ENCODE data around the gene MYO1D. TPM values are rescaled to one million over a fixed set of nuclear protein-coding genes. Genes with fewer than 3 reads are reported as not detected.

Gene MYO1D
- total RNA-seq, 1 experiment from 2014 or later, result 35.7 TPM

DNA sequence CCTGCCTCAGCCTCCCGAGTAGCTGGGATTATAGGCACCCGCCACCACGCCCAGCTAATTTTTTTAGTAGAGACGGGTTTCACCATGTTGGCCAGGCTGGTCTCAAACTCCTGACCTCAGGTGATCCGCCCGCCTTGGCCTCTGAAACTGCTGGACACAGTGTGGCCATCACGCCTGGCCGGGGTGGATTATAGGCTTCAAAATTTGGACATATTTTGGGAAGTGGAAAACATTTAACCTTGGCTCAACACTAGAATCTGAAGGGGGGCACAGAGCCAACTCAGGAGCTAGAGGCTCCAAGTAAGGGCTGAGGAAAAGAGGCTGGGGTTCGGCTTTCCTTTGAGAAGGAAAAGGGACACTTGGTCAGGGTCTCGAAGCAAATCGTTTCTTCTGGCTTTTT, 392.3 kb downstream of the MYO1D start:
- BruUV-seq (replicated peaks), result no TSS peak
- RAD21 ChIA-PET (ENCODE audit: low non-redundant PET in 1 of 2, low total read pairs in 2 of 2, uncharacterized antibody in 2 of 2, unreplicated experiment in 2 of 2), result no interaction called here
- Histone ChIP-seq H3K36me3 (ENCODE audit: control insufficient read depth in 1 of 2, insufficient read depth in 2 of 2, low read length in 2 of 2) (peaks cover 25 to 31% of the 10 kb centered on the region in 2 experiments; a peak in 3 of 4 replicates), H3K27me3 (ENCODE audit: insufficient read depth, low read length) (no peaks in the 10 kb centered on the region), H2AFZ (ENCODE audit: low read depth, low read length, poor library complexity, severe bottlenecking) (no peak overlapping the region), H3K4me3 (replicated peaks in 1 of 2; ENCODE audit: low read depth in 1 of 2, low read length in 2 of 2) (no peak overlapping the region), H4K20me1 (ENCODE audit: insufficient read depth) (no peaks in the 10 kb centered on the region), H3K27ac (ENCODE audit: low read depth, low read length) (no peak overlapping the region), H3K9me3 (ENCODE audit: control insufficient read depth in 1 of 2, insufficient read depth in 1 of 2, low read depth in 1 of 2, low read length in 2 of 2) (no peaks in the 10 kb centered on the region), H3K4me1 (ENCODE audit: control insufficient read depth in 1 of 2, insufficient read depth in 2 of 2, low read length in 2 of 2) (peaks cover 6 to 18% of the 10 kb centered on the region in 2 experiments), H3K4me2 (ENCODE audit: low read length) (no peak overlapping the region), H3K9ac (ENCODE audit: low read length) (no peak overlapping the region), H3K9me2 (ENCODE audit: insufficient read depth) (no peaks in the 10 kb centered on the region), H3K79me2 (ENCODE audit: insufficient read depth, low read length) (no peaks in the 10 kb centered on the region)
- TF ChIP-seq SIN3A (IDR thresholded peaks at IDR 0.05; ENCODE audit: low read depth), result no peak
- no peak for TF ChIP-seq FOSL1 (IDR thresholded peaks at IDR 0.05; ENCODE audit: low read depth)
- TF ChIP-seq, protein P1, sequence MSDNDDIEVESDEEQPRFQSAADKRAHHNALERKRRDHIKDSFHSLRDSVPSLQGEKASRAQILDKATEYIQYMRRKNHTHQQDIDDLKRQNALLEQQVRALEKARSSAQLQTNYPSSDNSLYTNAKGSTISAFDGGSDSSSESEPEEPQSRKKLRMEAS (IDR thresholded peaks at IDR 0.05), result no peak
- TF ChIP-seq JUND (IDR thresholded peaks at IDR 0.05), result no peak
- intact Hi-C loops (cut with micrococcal nuclease), result loop anchor here (5.0 kb wide), 1 partner anchor 128 kb away; no protein-coding TSS in a partner anchor
- no peak for ATAC-seq
- POLR2A ChIA-PET, result no interaction called here
- DNase-seq (ENCODE audit: low read depth, low spot score), result no peak
- CTCF ChIA-PET, result interaction anchor here (0.7 to 2.5 kb wide), 3 partner anchors 11 to 46 kb away, joined by 3 to 9 read pairs (median 4); no protein-coding TSS in a partner anchor

DNA sequence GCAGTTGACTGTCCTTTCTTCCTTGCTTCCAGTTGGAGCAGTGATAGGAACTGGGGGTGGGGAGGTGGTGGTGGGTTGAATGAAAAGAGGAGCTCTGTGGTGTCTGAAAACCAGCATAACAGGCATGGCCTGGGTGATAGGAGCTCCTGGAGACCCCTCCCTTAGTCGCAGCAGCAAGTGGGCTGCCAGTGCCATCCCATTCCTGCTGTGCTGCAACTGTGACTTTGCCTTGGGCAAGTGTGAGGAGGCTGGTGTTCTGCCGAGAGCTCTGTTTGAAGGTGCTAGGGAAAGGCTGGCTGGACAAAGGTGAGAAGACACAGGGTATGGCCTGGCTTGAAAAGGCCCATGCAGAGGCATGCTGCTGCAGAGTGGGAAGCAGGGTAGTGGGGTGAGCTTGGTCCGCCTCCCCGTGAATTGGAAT, 392.9 kb downstream of the MYO1D start:
- Histone ChIP-seq H3K9me2 (ENCODE audit: insufficient read depth) (no peaks in the 10 kb centered on the region), H4K20me1 (ENCODE audit: insufficient read depth) (no peaks in the 10 kb centered on the region), H3K4me2 (ENCODE audit: low read length) (no peak overlapping the region), H3K27ac (ENCODE audit: low read depth, low read length) (no peak overlapping the region), H3K79me2 (ENCODE audit: insufficient read depth, low read length) (no peaks in the 10 kb centered on the region), H3K4me3 (replicated peaks in 1 of 2; ENCODE audit: low read depth in 1 of 2, low read length in 2 of 2) (no peak overlapping the region), H3K36me3 (ENCODE audit: control insufficient read depth in 1 of 2, insufficient read depth in 2 of 2, low read length in 2 of 2) (peaks cover 31 to 36% of the 10 kb centered on the region in 2 experiments; a peak in 3 of 4 replicates), H3K4me1 (ENCODE audit: control insufficient read depth in 1 of 2, insufficient read depth in 2 of 2, low read length in 2 of 2) (peaks cover 6 to 18% of the 10 kb centered on the region in 2 experiments), H2AFZ (ENCODE audit: low read depth, low read length, poor library complexity, severe bottlenecking) (no peak overlapping the region), H3K9ac (ENCODE audit: low read length) (no peak overlapping the region), H3K9me3 (ENCODE audit: control insufficient read depth in 1 of 2, insufficient read depth in 1 of 2, low read depth in 1 of 2, low read length in 2 of 2) (no peaks in the 10 kb centered on the region), H3K27me3 (ENCODE audit: insufficient read depth, low read length) (no peaks in the 10 kb centered on the region)
- ChIA-PET POLR2A (no interaction called here), CTCF (interaction anchor here (0.9 to 2.5 kb wide), 3 partner anchors 10 to 394 kb away, joined by 3 to 9 read pairs (median 4); no protein-coding TSS in a partner anchor), RAD21 (ENCODE audit: low non-redundant PET in 1 of 2, low total read pairs in 2 of 2, uncharacterized antibody in 2 of 2, unreplicated experiment in 2 of 2) (no interaction called here)
- DNase-seq (ENCODE audit: low read depth, low spot score), result no peak
- TF ChIP-seq EGR1 (IDR thresholded peaks at IDR 0.05; ENCODE audit: low read depth), result no peak
- TF ChIP-seq SIN3A (IDR thresholded peaks at IDR 0.05; ENCODE audit: low read depth), result no peak
- TF ChIP-seq, protein P2, sequence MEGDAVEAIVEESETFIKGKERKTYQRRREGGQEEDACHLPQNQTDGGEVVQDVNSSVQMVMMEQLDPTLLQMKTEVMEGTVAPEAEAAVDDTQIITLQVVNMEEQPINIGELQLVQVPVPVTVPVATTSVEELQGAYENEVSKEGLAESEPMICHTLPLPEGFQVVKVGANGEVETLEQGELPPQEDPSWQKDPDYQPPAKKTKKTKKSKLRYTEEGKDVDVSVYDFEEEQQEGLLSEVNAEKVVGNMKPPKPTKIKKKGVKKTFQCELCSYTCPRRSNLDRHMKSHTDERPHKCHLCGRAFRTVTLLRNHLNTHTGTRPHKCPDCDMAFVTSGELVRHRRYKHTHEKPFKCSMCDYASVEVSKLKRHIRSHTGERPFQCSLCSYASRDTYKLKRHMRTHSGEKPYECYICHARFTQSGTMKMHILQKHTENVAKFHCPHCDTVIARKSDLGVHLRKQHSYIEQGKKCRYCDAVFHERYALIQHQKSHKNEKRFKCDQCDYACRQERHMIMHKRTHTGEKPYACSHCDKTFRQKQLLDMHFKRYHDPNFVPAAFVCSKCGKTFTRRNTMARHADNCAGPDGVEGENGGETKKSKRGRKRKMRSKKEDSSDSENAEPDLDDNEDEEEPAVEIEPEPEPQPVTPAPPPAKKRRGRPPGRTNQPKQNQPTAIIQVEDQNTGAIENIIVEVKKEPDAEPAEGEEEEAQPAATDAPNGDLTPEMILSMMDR (IDR thresholded peaks at IDR 0.05 in 2 of 3, conservative IDR thresholded peaks at IDR 0.05 in 1 of 3; ENCODE audit: borderline replicate concordance in 1 of 3, insufficient read depth in 1 of 3, low read depth in 2 of 3, low read length in 2 of 3), result no peak
- TF ChIP-seq POLR2A (IDR thresholded peaks at IDR 0.05; ENCODE audit: borderline replicate concordance, extremely low read depth, insufficient read depth, insufficient read length), result no peak
- TF ChIP-seq YY1 (IDR thresholded peaks at IDR 0.05; ENCODE audit: extremely low read depth, insufficient replicate concordance, low read depth, low read length), result no peak
- no peak for TF ChIP-seq CBX3 (IDR thresholded peaks at IDR 0.05; ENCODE audit: low read depth)
- no peak for TF ChIP-seq TCF7L2 (IDR thresholded peaks at IDR 0.05; ENCODE audit: borderline replicate concordance, extremely low read depth, insufficient read depth, insufficient read length)
- no TSS peak for BruUV-seq (replicated peaks)
- ATAC-seq, result no peak
- intact Hi-C loops (cut with micrococcal nuclease), result loop anchor here (5.0 kb wide), 1 partner anchor 128 kb away; no protein-coding TSS in a partner anchor

All from HCT116 (cell line).